T-helper 1 cell treated with Interleukin-12 subunit alpha and Interleukin-12 subunit beta and Interleukin-4 antibody, amounts not matched to agents 30 ng/mL and 1 ng/mL, for 36 hours (primary cell): ENCODE results near the gene PKD2L1. TPM values are rescaled to one million over a fixed set of nuclear protein-coding genes. Genes with fewer than 3 reads are reported as not detected.

Experiments
- total RNA-seq: library from RNA; stranded (reverse); gene quantifications from 2 replicates; pipeline ENCODE4 v1.2.3, GENCODE V29; 2022

Gene PKD2L1
- total RNA-seq, 1 donor from 2014 or later = 0.20 TPM

Other genes with a start within 250 kb of the PKD2L1 start
- not detected in 2 replicates for gene CPN1, start 248.4 kb downstream of the PKD2L1 start, total RNA-seq
- 14.1 and 17.2 TPM in 2 replicates for gene ERLIN1, start 144.2 kb downstream of the PKD2L1 start, total RNA-seq
- gene CHUK, start 100.6 kb downstream of the PKD2L1 start, total RNA-seq = 29.7 and 30.3 TPM in 2 replicates
- 40.7 and 42.0 TPM in 2 replicates for gene CWF19L1, start 62.6 kb downstream of the PKD2L1 start, total RNA-seq
- gene BLOC1S2, start 43.5 kb downstream of the PKD2L1 start, total RNA-seq = 56.3 and 63.2 TPM in 2 replicates
- 123 and 125 TPM in 2 replicates for gene SCD, start 17.0 kb upstream of the PKD2L1 start, total RNA-seq
- gene WNT8B, start 132.8 kb upstream of the PKD2L1 start, total RNA-seq = 0.20 TPM in 1 of 2 replicates, not detected in the other
- gene SEC31B, start 189.6 kb upstream of the PKD2L1 start, total RNA-seq = 260 and 267 TPM in 2 replicates
- gene NDUFB8, start 199.6 kb upstream of the PKD2L1 start, total RNA-seq = 325 and 339 TPM in 2 replicates
- gene HIF1AN, start 205.7 kb upstream of the PKD2L1 start, total RNA-seq = 58.3 and 63.1 TPM in 2 replicates